ENCODE data around the gene GPHN. TPM values are rescaled to one million over a fixed set of nuclear protein-coding genes. Genes with fewer than 3 reads are reported as not detected.

The GPHN gene
- total RNA-seq, 3 donors from 2014 or later: 32.8 to 57.0 (median 38.1) TPM

- no peak overlapping the region for H3K4me3 ChIP-seq
- no peaks in the 10 kb centered on the region for H3K36me3 ChIP-seq (ENCODE audit: low read depth)
- intact Hi-C loops (cut with DNase I, micrococcal nuclease): no loop called here
- no peak for ATAC-seq
- peaks cover 27% of the 10 kb centered on the region for H3K9me3 ChIP-seq
- H3K4me1 ChIP-seq (ENCODE audit: low read depth): no peaks in the 10 kb centered on the region
- no peak for TF ChIP-seq CTCF (IDR thresholded peaks at IDR 0.05)
- no peak for DNase-seq
Observed at GRCh38 chr14:66472251-66472650, 35.7 kb upstream of the GPHN start.

DNA sequence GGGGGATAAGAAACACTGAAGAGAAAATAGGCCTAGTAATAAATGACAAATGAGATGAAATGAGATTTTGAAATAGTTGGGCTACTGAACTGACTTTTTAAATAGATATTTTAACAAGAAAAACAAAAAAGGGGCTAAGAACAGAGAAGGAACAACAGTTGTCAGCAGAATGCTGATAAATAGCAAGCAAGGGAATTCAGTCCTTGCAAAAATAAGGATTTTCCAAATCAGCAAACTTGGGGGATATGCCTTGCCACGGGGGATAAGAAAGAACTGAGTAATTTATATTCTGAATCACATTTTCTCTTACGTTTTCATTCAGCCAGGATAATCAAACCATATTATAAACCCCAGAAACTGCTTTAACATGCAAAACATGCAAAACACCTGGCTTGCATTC, 34.7 kb upstream of the GPHN start:
- Histone ChIP-seq H3K4me1 (ENCODE audit: low read depth) (no peaks in the 10 kb centered on the region), H3K36me3 (ENCODE audit: low read depth) (no peaks in the 10 kb centered on the region), H3K4me3 (no peak overlapping the region), H3K9me3 (peaks cover 24% of the 10 kb centered on the region)
- intact Hi-C loops (cut with DNase I, micrococcal nuclease): no loop called here
- DNase-seq (no peak), ATAC-seq (no peak)
- no peak for TF ChIP-seq CTCF (IDR thresholded peaks at IDR 0.05)

- H3K9me3 ChIP-seq: no peaks in the 10 kb centered on the region
- DNase-seq (no peak), ATAC-seq (no peak)
- H3K36me3 ChIP-seq (ENCODE audit: low read depth): no peaks in the 10 kb centered on the region
- no peaks in the 10 kb centered on the region for H3K4me1 ChIP-seq (ENCODE audit: low read depth)
- intact Hi-C loops (cut with DNase I, micrococcal nuclease): no loop called here
- no peak for TF ChIP-seq CTCF (IDR thresholded peaks at IDR 0.05)
- H3K4me3 ChIP-seq: no peak overlapping the region
Observed at GRCh38 chr14:66476964-66477363, 31.0 kb upstream of the GPHN start.

DNA sequence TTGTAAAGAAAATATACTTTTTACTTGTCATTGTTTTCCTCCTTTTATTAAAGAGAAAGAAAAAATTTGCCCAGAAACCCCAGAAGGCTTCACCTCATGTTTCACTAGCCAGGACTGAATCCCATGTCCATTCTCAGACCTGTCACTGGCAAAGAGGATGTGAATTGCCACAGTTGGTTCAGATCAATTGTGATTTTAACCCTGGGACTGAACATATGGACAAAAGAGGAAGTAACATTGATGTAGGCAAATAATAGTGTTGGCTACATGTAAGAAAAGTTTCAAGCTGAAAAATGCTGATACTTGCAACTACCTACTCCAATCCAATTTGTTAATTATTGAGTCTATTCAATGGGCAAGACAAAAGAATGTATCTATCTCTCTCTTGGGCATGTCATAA, 30.4 kb upstream of the GPHN start:
- Histone ChIP-seq H3K36me3 (ENCODE audit: low read depth) (no peaks in the 10 kb centered on the region), H3K4me3 (no peak overlapping the region), H3K9me3 (no peaks in the 10 kb centered on the region), H3K4me1 (ENCODE audit: low read depth) (no peaks in the 10 kb centered on the region)
- DNase-seq: no peak
- no peak for ATAC-seq
- no peak for TF ChIP-seq CTCF (IDR thresholded peaks at IDR 0.05)
- intact Hi-C loops (cut with DNase I, micrococcal nuclease): no loop called here

GRCh38 chr14:66482873-66483272, 25.1 kb upstream of the GPHN start:
- no peak for TF ChIP-seq CTCF (IDR thresholded peaks at IDR 0.05)
- Histone ChIP-seq H3K4me3 (no peak overlapping the region), H3K36me3 (ENCODE audit: low read depth) (no peaks in the 10 kb centered on the region), H3K9me3 (no peaks in the 10 kb centered on the region), H3K4me1 (ENCODE audit: low read depth) (no peaks in the 10 kb centered on the region)
- DNase-seq (no peak), ATAC-seq (no peak)
- intact Hi-C loops (cut with DNase I, micrococcal nuclease): no loop called here

DNA sequence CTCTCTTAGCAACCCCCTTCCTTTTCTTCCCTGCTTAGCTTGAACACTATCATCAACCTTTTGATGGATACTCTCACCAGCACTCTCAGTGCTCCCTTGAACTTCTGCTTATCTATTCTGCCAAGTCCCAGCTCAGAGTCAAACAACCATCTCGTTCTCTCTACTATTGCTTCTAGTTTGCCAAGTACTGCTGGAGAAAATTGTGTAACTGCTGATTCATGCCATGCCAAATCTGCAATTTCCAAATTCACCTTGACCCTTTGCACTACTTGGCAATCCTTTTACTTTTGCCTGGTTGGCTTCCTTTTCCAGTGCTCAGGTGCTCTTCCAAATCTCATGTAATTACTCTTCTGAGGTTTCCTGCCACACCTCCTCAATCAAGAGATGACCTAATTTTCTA, 24.6 kb upstream of the GPHN start:
- intact Hi-C loops (cut with DNase I, micrococcal nuclease): no loop called here
- no peak overlapping the region for H3K4me3 ChIP-seq
- ATAC-seq (no peak), DNase-seq (no peak)
- no peaks in the 10 kb centered on the region for H3K36me3 ChIP-seq (ENCODE audit: low read depth)
- no peak for TF ChIP-seq CTCF (IDR thresholded peaks at IDR 0.05)
- no peaks in the 10 kb centered on the region for H3K9me3 ChIP-seq
- H3K4me1 ChIP-seq (ENCODE audit: low read depth): no peaks in the 10 kb centered on the region

Measured in mucosa of descending colon (tissue), 3 donors.